Trophoblast cell (in vitro differentiated cells and primary cell): ENCODE measurements around the gene MED20.
A peak's percentile ranks its signal among the peaks of the same experiment; 100 is the strongest.

Experiments used
- DNase-seq, 2 donors: peaks; one replicate each; pipeline ENCODE4 v3.0.0-alpha.2; 2016
- H2AFZ ChIP-seq: 2 replicates; pipeline ENCODE4 v1.6.1; 2013; ENCODE audit warnings: low read length, moderate library complexity, mild to moderate bottlenecking; ENCODE audit not compliant: insufficient read depth, poor library complexity
- H2AK5ac ChIP-seq: 2 replicates; pipeline ENCODE4 v1.6.1; 2013; ENCODE audit warnings: mild to moderate bottlenecking, low read length
- H2BK120ac ChIP-seq: 2 replicates; pipeline ENCODE4 v1.6.1; 2013; ENCODE audit warnings: low read length, mild to moderate bottlenecking, moderate library complexity; ENCODE audit not compliant: insufficient read depth, poor library complexity
- H2BK12ac ChIP-seq: 2 replicates; pipeline ENCODE4 v1.6.1; 2013; ENCODE audit warnings: mild to moderate bottlenecking, low read length, moderate library complexity
- H2BK5ac ChIP-seq: 2 replicates; pipeline ENCODE4 v1.6.1; 2013; ENCODE audit warnings: low read length, low read depth, moderate library complexity, mild to moderate bottlenecking; ENCODE audit not compliant: poor library complexity
- H3K14ac ChIP-seq: 2 replicates; pipeline ENCODE4 v1.6.1; 2013; ENCODE audit warnings: mild to moderate bottlenecking, low read length
- H3K18ac ChIP-seq: 2 replicates; pipeline ENCODE4 v1.6.1; 2013; ENCODE audit warnings: mild to moderate bottlenecking, low read length
- H3K23ac ChIP-seq: 2 replicates; pipeline ENCODE4 v1.6.1; 2013; ENCODE audit warnings: low read length
- H3K27ac ChIP-seq: 2 replicates; pipeline ENCODE4 v1.5.1; 2013; ENCODE audit warnings: low read depth, mild to moderate bottlenecking, inconsistent platforms, low read length, moderate library complexity
- H3K27me3 ChIP-seq: 2 replicates; pipeline ENCODE4 v1.6.1; 2013; ENCODE audit warnings: inconsistent platforms, mild to moderate bottlenecking, low read length, moderate library complexity; ENCODE audit not compliant: insufficient read depth
- H3K36me3 ChIP-seq, 2 experiments: 1 replicate in 1 of 2; 2 replicates in 1 of 2; pipeline ENCODE4 v1.6.1; 2013; ENCODE audit warnings: low read length in 2 of 2, mild to moderate bottlenecking in 2 of 2, moderate library complexity in 1 of 2; ENCODE audit not compliant: insufficient read depth in 2 of 2, control insufficient read depth in 1 of 2
- H3K4ac ChIP-seq: 2 replicates; pipeline ENCODE4 v1.6.1; 2013; ENCODE audit warnings: low read depth, mild to moderate bottlenecking, low read length, moderate library complexity
- H3K4me1 ChIP-seq, 2 experiments: 1 replicate in 1 of 2; 2 replicates in 1 of 2; pipeline ENCODE4 v1.6.1; 2013; ENCODE audit warnings: low read length in 2 of 2, mild to moderate bottlenecking in 2 of 2, moderate library complexity in 1 of 2; ENCODE audit not compliant: insufficient read depth in 2 of 2, control insufficient read depth in 1 of 2
- H3K4me2 ChIP-seq: 2 replicates; pipeline ENCODE4 v1.6.1; 2013; ENCODE audit warnings: inconsistent platforms, mild to moderate bottlenecking, low read length, moderate library complexity
- H3K4me3 ChIP-seq: 2 replicates; pipeline ENCODE4 v1.5.1; 2013; ENCODE audit warnings: mild to moderate bottlenecking, low read depth, low read length, inconsistent platforms
- H3K79me1 ChIP-seq: one replicate; pipeline ENCODE4 v1.6.1; 2013; ENCODE audit warnings: low read length
- H3K79me2 ChIP-seq: 2 replicates; pipeline ENCODE4 v1.6.1; 2013; ENCODE audit warnings: low read length, mild to moderate bottlenecking; ENCODE audit not compliant: control insufficient read depth, insufficient read depth, poor library complexity
- H3K9ac ChIP-seq: 2 replicates; pipeline ENCODE4 v1.6.1; 2013; ENCODE audit warnings: mild to moderate bottlenecking, low read length
- H3K9me3 ChIP-seq: 2 replicates; pipeline ENCODE4 v1.6.1; 2013; ENCODE audit warnings: low read depth, mild to moderate bottlenecking, control low read depth, inconsistent platforms, low read length; ENCODE audit not compliant: insufficient read depth
- H4K12ac ChIP-seq: 2 replicates; pipeline ENCODE4 v1.6.1; 2013; ENCODE audit warnings: low read depth, mild to moderate bottlenecking, low read length, moderate library complexity
- H4K8ac ChIP-seq: 2 replicates; pipeline ENCODE4 v1.6.1; 2013; ENCODE audit warnings: low read depth, mild to moderate bottlenecking, low read length, moderate library complexity
- H4K91ac ChIP-seq: one replicate; pipeline ENCODE4 v1.6.1; 2013; ENCODE audit warnings: low read depth, mild to moderate bottlenecking, low read length, moderate library complexity
- WGBS: extraction: QIAGEN DNeasy Blood & Tissue Kit; methylation state at CpG from one replicate; pipeline ENCODE4 v1.1.7; 2013; ENCODE audit warnings: missing lambda C conversion rate; ENCODE audit not compliant: insufficient read length, insufficient coverage; ENCODE audit errors: extremely low coverage; 5-methylcytosine and 5-hydroxymethylcytosine counted together

The MED20 gene

GRCh38 chr6:41914869-41915530 is 5.9 kb downstream of the MED20 start:
- H3K27me3 ChIP-seq = no peaks in the 10 kb centered on the region
- no CpG with 5 or more reads among the region's 4 CpGs for WGBS
- H3K18ac ChIP-seq = no peak overlapping the region

DNA sequence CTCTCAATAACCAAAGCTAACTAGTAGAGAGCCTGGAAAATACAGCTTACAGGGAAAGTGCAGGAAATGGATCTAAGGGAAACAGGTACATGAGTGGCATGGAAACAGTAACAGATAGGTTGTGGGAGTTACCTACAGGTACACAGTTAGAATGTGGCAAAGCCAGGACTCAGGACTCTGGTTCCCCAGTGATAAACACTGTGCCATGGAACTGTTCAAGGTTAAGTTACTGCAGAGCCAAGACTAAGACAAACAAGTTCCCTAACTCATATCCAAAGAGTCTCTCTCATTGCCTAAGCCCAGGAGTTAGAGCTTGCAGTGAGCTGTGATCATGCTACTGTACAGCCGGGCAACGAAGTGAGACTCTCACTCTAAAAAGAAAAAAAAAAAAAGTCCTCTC is 6.6 kb downstream of the MED20 start:
- no peak overlapping the region for H3K4me2 ChIP-seq
- H2AK5ac ChIP-seq = no peak overlapping the region
- no peak overlapping the region for H3K27ac ChIP-seq
- no peak overlapping the region for H4K91ac ChIP-seq
- H4K8ac ChIP-seq = no peak overlapping the region
- H3K9ac ChIP-seq = no peak overlapping the region
- H3K4me3 ChIP-seq = no peak overlapping the region
- peaks cover 19 to 30% of the 10 kb centered on the region in 2 experiments for H3K36me3 ChIP-seq
- DNase-seq = no peak
- no peak overlapping the region for H2BK12ac ChIP-seq
- no CpG with 5 or more reads among the region's 2 CpGs for WGBS
- no peak overlapping the region for H4K12ac ChIP-seq
- H3K23ac ChIP-seq = no peak overlapping the region
- no peak overlapping the region for H2BK120ac ChIP-seq
- no peak overlapping the region for H3K4ac ChIP-seq
- H3K14ac ChIP-seq = no peak overlapping the region
- no peak overlapping the region for H3K18ac ChIP-seq
- no peaks in the 10 kb centered on the region for H3K9me3 ChIP-seq
- H3K4me1 ChIP-seq = no peaks in the 10 kb centered on the region
- H3K79me2 ChIP-seq = no peaks in the 10 kb centered on the region
- no peaks in the 10 kb centered on the region for H3K79me1 ChIP-seq
- H3K27me3 ChIP-seq = no peaks in the 10 kb centered on the region
- no peak overlapping the region for H2BK5ac ChIP-seq
- H2AFZ ChIP-seq = no peak overlapping the region

More at GRCh38 chr6:41914869-41915530, 5.9 kb downstream of the MED20 start:
- Histone ChIP-seq H3K14ac (no peak overlapping the region), H2BK5ac (no peak overlapping the region), H4K91ac (no peak overlapping the region), H3K79me1 (no peaks in the 10 kb centered on the region), H3K9ac (no peak overlapping the region), H3K23ac (no peak overlapping the region), H3K4me1 (peaks cover 2 to 3% of the 10 kb centered on the region in 2 experiments), H3K9me3 (no peaks in the 10 kb centered on the region), H3K4me2 (no peak overlapping the region), H3K27ac (no peak overlapping the region), H3K36me3 (peaks cover 17 to 28% of the 10 kb centered on the region in 2 experiments), H4K12ac (no peak overlapping the region), H4K8ac (no peak overlapping the region), H2BK120ac (no peak overlapping the region), H3K4ac (no peak overlapping the region), H2BK12ac (no peak overlapping the region), H2AFZ (no peak overlapping the region), H3K4me3 (no peak overlapping the region), H3K79me2 (no peaks in the 10 kb centered on the region), H2AK5ac (no peak overlapping the region)
- no peak for DNase-seq

DNA sequence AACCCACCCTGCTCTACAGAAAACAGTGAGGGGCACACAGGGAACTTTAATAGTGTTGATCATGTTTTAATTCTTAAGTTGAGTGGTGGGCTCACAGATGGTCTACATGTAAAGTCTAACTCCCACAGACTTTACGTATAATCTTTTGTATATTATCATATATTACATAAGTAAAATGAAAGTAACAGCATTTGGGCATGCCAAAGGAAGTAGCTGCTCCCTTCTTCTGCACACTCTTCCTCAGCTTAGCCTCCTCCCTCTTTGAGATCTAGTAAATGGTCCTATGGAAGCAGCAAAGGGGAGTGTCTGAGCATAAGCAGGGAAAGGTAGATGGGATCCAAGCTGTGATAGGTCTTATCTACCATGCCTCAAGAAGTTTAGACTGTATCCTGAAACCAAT is 11.2 kb downstream of the MED20 start:
- no peak overlapping the region for H4K12ac ChIP-seq
- H3K14ac ChIP-seq = no peak overlapping the region
- H3K9me3 ChIP-seq = no peaks in the 10 kb centered on the region
- no peak overlapping the region for H3K4me3 ChIP-seq
- H3K4ac ChIP-seq = no peak overlapping the region
- WGBS = no CpG with 5 or more reads among the region's 1 CpG
- no peak overlapping the region for H3K23ac ChIP-seq
- H3K79me1 ChIP-seq = no peaks in the 10 kb centered on the region
- no peak overlapping the region for H2AFZ ChIP-seq
- no peak overlapping the region for H2AK5ac ChIP-seq
- H4K8ac ChIP-seq = no peak overlapping the region
- peaks cover 20 to 46% of the 10 kb centered on the region in 2 experiments for H3K36me3 ChIP-seq
- H3K4me2 ChIP-seq = no peak overlapping the region
- no peak for DNase-seq
- no peak overlapping the region for H3K9ac ChIP-seq
- no peak overlapping the region for H4K91ac ChIP-seq
- H3K27me3 ChIP-seq = no peaks in the 10 kb centered on the region
- no peak overlapping the region for H3K27ac ChIP-seq
- H3K79me2 ChIP-seq = no peaks in the 10 kb centered on the region
- H2BK12ac ChIP-seq = no peak overlapping the region
- no peak overlapping the region for H3K18ac ChIP-seq
- H2BK5ac ChIP-seq = no peak overlapping the region
- H3K4me1 ChIP-seq = no peaks in the 10 kb centered on the region
- no peak overlapping the region for H2BK120ac ChIP-seq

DNA sequence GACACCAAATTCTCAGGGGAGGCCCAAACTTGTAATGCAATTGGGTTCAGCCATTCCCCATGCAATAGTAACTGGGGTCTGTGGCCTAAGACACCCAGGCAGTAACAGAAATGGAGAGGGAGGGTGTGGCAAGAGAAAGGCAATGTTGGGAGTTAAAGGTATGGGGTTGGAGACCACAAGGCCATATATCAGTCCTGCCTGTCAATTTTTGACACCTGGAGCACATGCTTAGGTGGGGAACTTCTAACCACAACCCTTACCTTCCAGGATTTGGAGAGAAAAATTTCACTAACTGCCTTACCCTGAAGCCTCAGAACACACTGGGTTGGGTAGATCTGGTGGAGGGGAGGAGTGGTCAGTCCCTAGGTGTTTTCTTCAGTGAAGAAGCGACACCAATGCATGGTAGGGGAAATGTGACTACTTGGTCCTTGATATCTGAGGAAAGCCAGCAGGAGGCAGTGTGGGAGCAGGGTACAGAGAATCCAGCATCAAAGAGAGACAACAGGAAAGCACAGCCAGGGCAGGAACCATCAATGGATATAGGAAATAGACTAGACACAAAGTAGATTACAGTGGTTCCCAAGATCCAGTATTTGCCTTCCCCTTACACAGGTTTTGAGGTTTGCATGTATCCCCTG is 18.9 kb downstream of the MED20 start:
- Histone ChIP-seq H3K9ac (no peak overlapping the region), H2AK5ac (no peak overlapping the region), H2BK12ac (no peak overlapping the region), H4K8ac (no peak overlapping the region), H4K12ac (no peak overlapping the region), H3K36me3 (peaks cover 8 to 27% of the 10 kb centered on the region in 2 experiments), H2BK5ac (no peak overlapping the region), H2AFZ (no peak overlapping the region), H3K18ac (no peak overlapping the region), H3K23ac (no peak overlapping the region), H3K79me1 (no peaks in the 10 kb centered on the region), H3K27me3 (no peaks in the 10 kb centered on the region), H3K4me1 (no peaks in the 10 kb centered on the region), H3K79me2 (no peaks in the 10 kb centered on the region), H3K27ac (no peak overlapping the region), H3K14ac (no peak overlapping the region), H2BK120ac (no peak overlapping the region), H3K9me3 (no peaks in the 10 kb centered on the region), H3K4ac (no peak overlapping the region), H3K4me2 (no peak overlapping the region), H4K91ac (no peak overlapping the region), H3K4me3 (no peak overlapping the region)
- WGBS = no CpG with 5 or more reads among the region's 1 CpG
- peak in 1 of 2 donors; percentile 20 for DNase-seq
